Transverse colon (tissue), 4 donors: Measurements from ENCODE around the gene ARNT2. TPM values are rescaled to one million over a fixed set of nuclear protein-coding genes. Genes with fewer than 3 reads are reported as not detected.

ENCODE experiments used
- DNase-seq: peaks from one replicate; pipeline ENCODE4 v3.0.0-alpha.2; 2019
- H3K27ac ChIP-seq, 4 donors: fragments of 200-600 bp; sonication (generic); 2 replicates each; pipeline ENCODE4 v1.5.1; 2016 to 2018; ENCODE audit warnings: inconsistent platforms in 4 of 4
- H3K27me3 ChIP-seq: fragments of 200-600 bp; sonication (generic); 2 replicates; pipeline ENCODE4 v1.5.1; 2017; ENCODE audit warnings: inconsistent platforms
- H3K36me3 ChIP-seq, 4 donors: fragments of 200-600 bp; sonication (generic); 2 replicates each; pipeline ENCODE4 v1.5.1; 2017 to 2019; ENCODE audit warnings: inconsistent platforms in 4 of 4
- H3K4me1 ChIP-seq, 4 donors: fragments of 200-600 bp; sonication (generic); 2 replicates each; pipeline ENCODE4 v1.5.1; 2017 to 2020; ENCODE audit warnings: inconsistent platforms in 4 of 4
- H3K4me3 ChIP-seq, 4 donors: fragments of 200-600 bp; sonication (generic); 1 replicate in 1 of 4; 2 replicates in 3 of 4; pipeline versions ENCODE4 v1.5.1 to v1.6.1; 2017 to 2019; ENCODE audit warnings: inconsistent platforms in 4 of 4
- H3K9me3 ChIP-seq, 2 donors: fragments of 200-600 bp; sonication (generic); 2 replicates each; pipeline ENCODE4 v1.5.1; 2017 to 2019; ENCODE audit warnings: inconsistent platforms in 2 of 2
- CTCF ChIP-seq, 5 experiments: fragments of 200-600 bp in 3 of 5; fragments of 450-650 bp in 2 of 5; sonication (generic) in 3 of 5; IDR thresholded peaks; 1 replicate in 2 of 5; 2 replicates in 3 of 5; pipeline ENCODE4 v1.5.1; 2016 to 2017; ENCODE audit warnings: antibody characterized with exemption in 5 of 5, inconsistent platforms in 3 of 5, mild to moderate bottlenecking in 2 of 5, moderate library complexity in 1 of 5
- EP300 ChIP-seq: sonication (generic); formaldehyde crosslinking; IDR thresholded peaks from one replicate; pipeline ENCODE4 v1.6.1; 2017; ENCODE audit warnings: antibody characterized with exemption, low read depth
- POLR2A ChIP-seq: fragments of 450-650 bp; IDR thresholded peaks from one replicate; pipeline ENCODE4 v1.6.1; 2016; ENCODE audit warnings: antibody characterized with exemption, mild to moderate bottlenecking, moderate library complexity
- POLR2AphosphoS5 ChIP-seq, 3 donors: sonication (generic); formaldehyde crosslinking; IDR thresholded peaks; one replicate each; pipeline ENCODE4 v1.6.1; 2016; ENCODE audit warnings: antibody characterized with exemption in 3 of 3
- WGBS, 2 donors: methylation state at CpG; one replicate each; pipeline ENCODE4 v1.1.5; 2018; ENCODE audit warnings: low coverage in 1 of 2; 5-methylcytosine and 5-hydroxymethylcytosine counted together
- in situ Hi-C, 4 donors: fragments of 200-750 bp; cut with MboI; loops; one replicate each; pipeline versions ENCODE4 v1.15.0 to v1.15.1; 2017; ENCODE audit warnings: low sequenced_read_pairs in 3 of 4, low pct_ligation_motif_present in 1 of 4, low pct_unique_long_range_greater_than_20kb in 1 of 4
- intact Hi-C: fragments of 100-400 bp; cut with DNase I; formaldehyde crosslinking; loops from one replicate; pipeline ENCODE4 v1.15.1; 2023; ENCODE audit warnings: low total_unique reads
- total RNA-seq, 4 donors: library from RNA; depleted of rRNA; stranded (reverse); fragments of >200 nt; gene quantifications; one replicate each; pipeline ENCODE4 v1.1.0, GENCODE V29; 2016

ARNT2 gene
- total RNA-seq, 4 donors from 2014 or later = 1.9 to 4.0 (median 2.5) TPM; not detected in 1

- no peak overlapping the region for H3K27ac ChIP-seq
- H3K4me3 ChIP-seq = no peak overlapping the region
- no peaks in the 10 kb centered on the region for H3K9me3 ChIP-seq
- no peaks in the 10 kb centered on the region for H3K4me1 ChIP-seq
- in situ Hi-C loops (loop anchor here in 2 of 4 donors (25.0 kb wide), 2 partner anchors 289 to 789 kb away; no protein-coding TSS in a partner anchor), intact Hi-C loops (no loop called here)
- no peaks in the 10 kb centered on the region for H3K36me3 ChIP-seq
- DNase-seq = no peak
- TF ChIP-seq CTCF (IDR thresholded peaks at IDR 0.05) = no peak
- TF ChIP-seq EP300 = no peak
- no peak for TF ChIP-seq POLR2AphosphoS5 (IDR thresholded peaks at IDR 0.05)
- TF ChIP-seq POLR2A = no peak
- H3K27me3 ChIP-seq = no peaks in the 10 kb centered on the region
- WGBS, 2 donors = 61 to 77% methylated on average over 3 to 8 of the region's 8 CpGs
These were observed 69.4 kb downstream of the ARNT2 start for GRCh38 chr15:80473286-80474223.

GRCh38 chr15:80474224-80475215 is 70.3 kb downstream of the ARNT2 start:
- no peak overlapping the region for H3K4me3 ChIP-seq
- no peaks in the 10 kb centered on the region for H3K36me3 ChIP-seq
- H3K27ac ChIP-seq = no peak overlapping the region
- no peak for DNase-seq
- in situ Hi-C loops = loop anchor here in 2 of 4 donors (25.0 kb wide), 2 partner anchors 288 to 788 kb away; no protein-coding TSS in a partner anchor
- H3K27me3 ChIP-seq = no peaks in the 10 kb centered on the region
- TF ChIP-seq POLR2AphosphoS5 (IDR thresholded peaks at IDR 0.05) = no peak
- TF ChIP-seq POLR2A = no peak
- TF ChIP-seq EP300 = no peak
- no peak for TF ChIP-seq CTCF (IDR thresholded peaks at IDR 0.05)
- 62 to 71% methylated on average over 4 to 9 of the region's 9 CpGs for WGBS, 2 donors
- intact Hi-C loops = no loop called here
- H3K4me1 ChIP-seq = no peaks in the 10 kb centered on the region
- no peaks in the 10 kb centered on the region for H3K9me3 ChIP-seq

GRCh38 chr15:80475572-80475971 is 71.4 kb downstream of the ARNT2 start:
- H3K27me3 ChIP-seq = no peaks in the 10 kb centered on the region
- 86 to 94% methylated on average over 2 of the region's 2 CpGs for WGBS, 2 donors
- intact Hi-C loops = no loop called here
- in situ Hi-C loops = no loop called here
- DNase-seq = no peak
- no peak for TF ChIP-seq POLR2A
- no peaks in the 10 kb centered on the region for H3K9me3 ChIP-seq
- H3K4me3 ChIP-seq = no peak overlapping the region
- no peaks in the 10 kb centered on the region for H3K36me3 ChIP-seq
- peaks cover 0 to 6% (median 2%) of the 10 kb centered on the region in 4 donors for H3K4me1 ChIP-seq
- H3K27ac ChIP-seq = no peak overlapping the region

GRCh38 chr15:80476036-80476435 is 71.9 kb downstream of the ARNT2 start:
- intact Hi-C loops = no loop called here
- Histone ChIP-seq H3K27ac (no peak overlapping the region), H3K9me3 (no peaks in the 10 kb centered on the region), H3K4me3 (no peak overlapping the region), H3K36me3 (no peaks in the 10 kb centered on the region), H3K4me1 (peaks cover 0 to 9% (median 2%) of the 10 kb centered on the region in 4 donors), H3K27me3 (no peaks in the 10 kb centered on the region)
- DNase-seq = no peak
- in situ Hi-C loops = no loop called here
- no peak for TF ChIP-seq EP300
- TF ChIP-seq POLR2A = no peak
- no peak for TF ChIP-seq POLR2AphosphoS5 (IDR thresholded peaks at IDR 0.05)
- no peak for TF ChIP-seq CTCF (IDR thresholded peaks at IDR 0.05)
- WGBS, 2 donors = 86 to 97% methylated on average over 6 of the region's 6 CpGs
